H9 (cell line): ENCODE results near the gene CTNS. TPM values are rescaled to one million over a fixed set of nuclear protein-coding genes. Genes with fewer than 3 reads are reported as not detected.

Source experiments
- DNase-seq: peaks from one replicate; pipeline ENCODE4 v3.0.0-alpha.2; 2017
- H2AFZ ChIP-seq: one replicate; pipeline ENCODE4 v1.6.1; 2013; ENCODE audit warnings: mild to moderate bottlenecking, low read length, control low read depth, moderate library complexity
- H2AK5ac ChIP-seq: 2 replicates; pipeline ENCODE4 v1.6.1; 2013; ENCODE audit warnings: low read length, control low read depth, mixed read lengths; ENCODE audit not compliant: insufficient read length
- H2BK120ac ChIP-seq: one replicate; pipeline ENCODE4 v1.6.1; 2013; ENCODE audit warnings: low read depth, mild to moderate bottlenecking, low read length, control low read depth, inconsistent platforms; ENCODE audit not compliant: poor library complexity, severe bottlenecking
- H2BK12ac ChIP-seq: 2 replicates; pipeline ENCODE4 v1.6.1; 2013; ENCODE audit warnings: low read length, control low read depth, mixed read lengths, low read depth; ENCODE audit not compliant: insufficient read length
- H2BK15ac ChIP-seq: 2 replicates; pipeline ENCODE4 v1.6.1; 2013; ENCODE audit warnings: low read depth, low read length, control low read depth
- H2BK20ac ChIP-seq: one replicate; pipeline ENCODE4 v1.6.1; 2013; ENCODE audit warnings: low read depth, mild to moderate bottlenecking, low read length, control low read depth, inconsistent platforms; ENCODE audit not compliant: poor library complexity, severe bottlenecking
- H2BK5ac ChIP-seq: 2 replicates; pipeline ENCODE4 v1.6.1; 2013; ENCODE audit warnings: low read length, control low read depth, mixed read lengths; ENCODE audit not compliant: insufficient read length
- H3K14ac ChIP-seq: 2 replicates; pipeline ENCODE4 v1.6.1; 2013; ENCODE audit warnings: low read length, control low read depth; ENCODE audit not compliant: insufficient read depth
- H3K18ac ChIP-seq: 2 replicates; pipeline ENCODE4 v1.6.1; 2013; ENCODE audit warnings: low read depth, mild to moderate bottlenecking, mixed read lengths, low read length, control low read depth; ENCODE audit not compliant: insufficient read length
- H3K23ac ChIP-seq: 2 replicates; pipeline ENCODE4 v1.6.1; 2013; ENCODE audit warnings: low read length, control low read depth, mixed read lengths, low read depth; ENCODE audit not compliant: insufficient read length
- H3K23me2 ChIP-seq: 2 replicates; pipeline ENCODE4 v1.6.1; 2013; ENCODE audit warnings: low read depth, mild to moderate bottlenecking, mixed read lengths, low read length, control low read depth; ENCODE audit not compliant: insufficient read length, poor library complexity, severe bottlenecking
- H3K27ac ChIP-seq: 2 replicates; pipeline ENCODE4 v1.5.1; 2013; ENCODE audit warnings: low read length, control low read depth, mixed read lengths, low read depth; ENCODE audit not compliant: insufficient read length
- H3K27me3 ChIP-seq: 2 replicates; pipeline ENCODE4 v1.6.1; 2013; ENCODE audit warnings: low read length, control low read depth, inconsistent platforms; ENCODE audit not compliant: insufficient read depth
- H3K4ac ChIP-seq: 2 replicates; pipeline ENCODE4 v1.6.1; 2013; ENCODE audit warnings: low read depth, mild to moderate bottlenecking, control low read depth, inconsistent platforms, low read length, moderate library complexity
- H3K4me1 ChIP-seq: 2 replicates; pipeline ENCODE4 v1.6.1; 2013; ENCODE audit warnings: low read length, control low read depth, inconsistent platforms; ENCODE audit not compliant: insufficient read depth
- H3K4me2 ChIP-seq: 2 replicates; pipeline ENCODE4 v1.6.1; 2013; ENCODE audit warnings: low read length, control low read depth, mixed read lengths; ENCODE audit not compliant: insufficient read length, insufficient read depth
- H3K56ac ChIP-seq: 2 replicates; pipeline ENCODE4 v1.6.1; 2013; ENCODE audit warnings: low read depth, mild to moderate bottlenecking, mixed read lengths, low read length, control low read depth; ENCODE audit not compliant: insufficient read length
- H3K79me1 ChIP-seq: 2 replicates; pipeline ENCODE4 v1.6.1; 2013; ENCODE audit warnings: low read depth, mild to moderate bottlenecking, moderate library complexity, low read length, control low read depth, inconsistent platforms; ENCODE audit not compliant: insufficient read depth, poor library complexity, severe bottlenecking
- H3K79me2 ChIP-seq: 2 replicates; pipeline ENCODE4 v1.6.1; 2013; ENCODE audit warnings: low read length, control low read depth, inconsistent platforms; ENCODE audit not compliant: insufficient read depth
- H3K9ac ChIP-seq: 2 replicates; pipeline ENCODE4 v1.6.1; 2013; ENCODE audit warnings: low read length, control low read depth, mixed read lengths; ENCODE audit not compliant: insufficient read length; ENCODE audit errors: extremely low read depth
- H3K9me3 ChIP-seq: one replicate; pipeline ENCODE4 v1.6.1; 2013; ENCODE audit warnings: low read depth, low read length, inconsistent platforms; ENCODE audit not compliant: control insufficient read depth
- H3T11ph ChIP-seq: one replicate; pipeline ENCODE4 v1.6.1; 2013; ENCODE audit warnings: mild to moderate bottlenecking, low read length, control low read depth, inconsistent platforms
- H4K20me1 ChIP-seq: one replicate; pipeline ENCODE4 v1.6.1; 2013; ENCODE audit not compliant: control insufficient read depth, insufficient read length, insufficient read depth
- H4K5ac ChIP-seq: 2 replicates; pipeline ENCODE4 v1.6.1; 2013; ENCODE audit warnings: low read depth, mild to moderate bottlenecking, mixed read lengths, low read length, control low read depth; ENCODE audit not compliant: insufficient read length
- H4K8ac ChIP-seq: replicated peaks from 2 replicates; pipeline ENCODE4 v1.6.1; 2013; ENCODE audit warnings: low read length, control low read depth, mixed read lengths, low read depth; ENCODE audit not compliant: insufficient read length
- H4K91ac ChIP-seq: 2 replicates; pipeline ENCODE4 v1.6.1; 2013; ENCODE audit warnings: low read depth, mild to moderate bottlenecking, moderate library complexity, mixed read lengths, low read length, control low read depth; ENCODE audit not compliant: insufficient read length
- H3K27ac Mint-ChIP-seq, 3 experiments: 2 replicates in 2 of 3; 3 replicates in 1 of 3; pipeline ENCODE4 v1.8.0; 2020 to 2021; ENCODE audit warnings: mixed read lengths in 3 of 3, mild to moderate bottlenecking in 1 of 3, moderate library complexity in 1 of 3
- H3K27me3 Mint-ChIP-seq: 2 replicates; pipeline ENCODE4 v1.8.0; 2021; ENCODE audit warnings: low read depth, mild to moderate bottlenecking, moderate library complexity, mixed read lengths
- H3K36me3 Mint-ChIP-seq, 3 experiments: 2 replicates in 2 of 3; 3 replicates in 1 of 3; pipeline ENCODE4 v1.8.0; 2020 to 2021; ENCODE audit warnings: low read depth in 3 of 3, mixed read lengths in 3 of 3; ENCODE audit not compliant: insufficient read depth in 1 of 3
- H3K4me1 Mint-ChIP-seq, 2 experiments: 2 replicates each; pipeline ENCODE4 v1.8.0; 2020; ENCODE audit warnings: mixed read lengths in 2 of 2
- H3K4me3 Mint-ChIP-seq, 2 experiments: 2 replicates in 1 of 2; 3 replicates in 1 of 2; pipeline ENCODE4 v1.8.0; 2020 to 2021; ENCODE audit warnings: mild to moderate bottlenecking in 2 of 2, mixed read lengths in 2 of 2, moderate library complexity in 1 of 2
- H3K9me3 Mint-ChIP-seq, 2 experiments: 2 replicates in 1 of 2; 3 replicates in 1 of 2; pipeline ENCODE4 v1.8.0; 2020; ENCODE audit warnings: mild to moderate bottlenecking in 2 of 2, mixed read lengths in 2 of 2, moderate library complexity in 1 of 2
- CTCF ChIP-seq: fragments of 200-600 bp; sonication (generic); conservative IDR thresholded peaks from 3 replicates; pipeline ENCODE4 v1.8.0; 2021; ENCODE audit warnings: antibody characterized with exemption, mild to moderate bottlenecking
- WGBS: extraction: QIAGEN DNeasy Blood & Tissue Kit; methylation state at CpG from one replicate; pipeline ENCODE4 v1.1.7; 2013; ENCODE audit warnings: missing lambda C conversion rate, low lambda C conversion rate, mixed read lengths; ENCODE audit not compliant: insufficient read length; ENCODE audit errors: extremely low coverage; 5-methylcytosine and 5-hydroxymethylcytosine counted together
- total RNA-seq: library from RNA; stranded (reverse); gene quantifications from 2 replicates; pipeline ENCODE4 v1.2.1, GENCODE V29; 2021

CTNS gene
- total RNA-seq, 1 experiment from 2014 or later = 12.8 TPM

DNA sequence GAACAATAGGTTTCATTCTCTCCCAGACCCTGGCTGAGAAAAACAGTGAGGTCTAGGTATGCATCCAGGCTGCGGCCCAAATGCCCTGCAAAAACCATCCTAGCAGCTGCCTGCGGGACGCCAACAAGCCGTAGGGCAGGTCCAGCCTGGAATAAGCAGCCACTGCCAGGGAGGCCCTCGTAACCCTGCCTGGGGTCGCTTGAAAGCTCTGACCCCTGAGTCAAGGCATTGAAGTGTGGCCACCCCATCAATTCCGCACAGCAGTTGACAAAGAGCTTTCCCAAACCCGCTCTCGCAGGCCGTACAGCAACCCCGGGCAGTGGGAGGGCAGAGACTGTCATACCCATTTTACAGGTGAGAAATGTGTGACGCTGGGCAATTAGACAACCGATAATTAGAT is 38.5 kb upstream of the CTNS start:
- no peak overlapping the region for H3K23ac ChIP-seq
- TF ChIP-seq CTCF = no peak
- Mint-ChIP-seq H3K4me1 (peaks cover 2% of the 10 kb centered on the region in 2 experiments; a peak in 3 of 4 replicates), H3K36me3 (peaks cover 0 to 4% (median 1%) of the 10 kb centered on the region in 3 experiments; a peak in 4 of 7 replicates), H3K9me3 (no peaks in the 10 kb centered on the region), H3K4me3 (no peak overlapping the region), H3K27me3 (no peaks in the 10 kb centered on the region), H3K27ac (no peak overlapping the region)
- no peak overlapping the region for H3K56ac ChIP-seq
- no peak overlapping the region for H2BK12ac ChIP-seq
- no peak overlapping the region; the same call in 1 of the 2 replicates for H2BK15ac ChIP-seq
- no peak overlapping the region for H4K5ac ChIP-seq
- no peaks in the 10 kb centered on the region for H3K79me1 ChIP-seq
- WGBS = no CpG with 5 or more reads among the region's 13 CpGs
- H2AFZ ChIP-seq = no peak overlapping the region
- H4K20me1 ChIP-seq = no peaks in the 10 kb centered on the region
- H3T11ph ChIP-seq = no peak overlapping the region
- no peaks in the 10 kb centered on the region for H3K79me2 ChIP-seq
- H3K18ac ChIP-seq = no peak overlapping the region
- H3K23me2 ChIP-seq = no peaks in the 10 kb centered on the region
- H4K8ac ChIP-seq = no peak overlapping the region
- H3K27me3 ChIP-seq = no peaks in the 10 kb centered on the region
- no peak overlapping the region for H3K9ac ChIP-seq
- no peak overlapping the region for H3K4me2 ChIP-seq
- no peak overlapping the region for H4K91ac ChIP-seq
- no peak overlapping the region for H2AK5ac ChIP-seq
- no peak overlapping the region for H2BK20ac ChIP-seq
- no peak overlapping the region for H2BK120ac ChIP-seq
- no peaks in the 10 kb centered on the region for H3K4me1 ChIP-seq
- no peak overlapping the region for H3K27ac ChIP-seq
- no peak overlapping the region for H3K14ac ChIP-seq
- H2BK5ac ChIP-seq = no peak overlapping the region
- no peaks in the 10 kb centered on the region for H3K9me3 ChIP-seq
- H3K4ac ChIP-seq = no peak overlapping the region
- DNase-seq = no peak
